CD4-positive, alpha-beta memory T cell (primary cell): Measurements from ENCODE around the gene TEAD4. TPM values are rescaled to one million over a fixed set of nuclear protein-coding genes. Genes with fewer than 3 reads are reported as not detected.

Source experiments
- CTCF ChIA-PET: fragments of 350-600 bp; sonication (Branson Sonifier 250); formaldehyde crosslinking; loops from one replicate; lab custom pipeline; 2021; ENCODE audit warnings: inconsistent platforms; ENCODE audit not compliant: partially characterized antibody; lab: Charles Lee
- POLR2A ChIA-PET: fragments of 350-600 bp; sonication (Branson Sonifier 250); formaldehyde crosslinking; loops from one replicate; lab custom pipeline; 2021; ENCODE audit not compliant: partially characterized antibody; lab: Charles Lee
- DNase-seq, 5 donors: peaks; one replicate each; pipeline versions ENCODE4 v3.0.0 to v3.0.0-alpha.2; 2020 to 2022; ENCODE audit warnings: mixed read lengths in 1 of 5
- H3K27ac ChIP-seq: one replicate; pipeline ENCODE4 v1.7.0; 2013; ENCODE audit warnings: low read depth, low read length
- H3K27me3 ChIP-seq: 2 replicates; pipeline ENCODE4 v1.7.0; 2013; ENCODE audit warnings: mild to moderate bottlenecking, low read length, moderate library complexity; ENCODE audit not compliant: insufficient read depth
- H3K36me3 ChIP-seq: 2 replicates; pipeline ENCODE4 v1.7.0; 2013; ENCODE audit warnings: mild to moderate bottlenecking, low read length, moderate library complexity; ENCODE audit not compliant: insufficient read depth
- H3K4me1 ChIP-seq: 2 replicates; pipeline ENCODE4 v1.7.0; 2013; ENCODE audit warnings: mild to moderate bottlenecking, low read length, moderate library complexity; ENCODE audit not compliant: insufficient read depth
- H3K4me3 ChIP-seq, 2 donors: one replicate each; pipeline ENCODE4 v1.7.0; 2013; ENCODE audit warnings: low read length in 2 of 2, mild to moderate bottlenecking in 1 of 2
- H3K9me3 ChIP-seq, 2 donors: one replicate each; pipeline ENCODE4 v1.7.0; 2013; ENCODE audit warnings: low read length in 2 of 2, control low read depth in 1 of 2; ENCODE audit not compliant: control insufficient read depth in 1 of 2
- H3K27ac Mint-ChIP-seq, 7 donors: one replicate each; pipeline ENCODE4 v1.8.0; 2020 to 2021; ENCODE audit warnings: mixed read lengths in 7 of 7, mild to moderate bottlenecking in 6 of 7, inconsistent platforms in 3 of 7, moderate library complexity in 3 of 7
- H3K27me3 Mint-ChIP-seq, 2 donors: one replicate each; pipeline ENCODE4 v1.8.0; 2020 to 2021; ENCODE audit warnings: mixed read lengths in 2 of 2
- H3K36me3 Mint-ChIP-seq, 2 donors: one replicate each; pipeline ENCODE4 v1.8.0; 2020 to 2021; ENCODE audit warnings: mixed read lengths in 2 of 2, inconsistent platforms in 1 of 2, mild to moderate bottlenecking in 1 of 2
- H3K4me1 Mint-ChIP-seq, 4 donors: one replicate each; pipeline ENCODE4 v1.8.0; 2020 to 2021; ENCODE audit warnings: mixed read lengths in 4 of 4, mild to moderate bottlenecking in 1 of 4
- H3K4me3 Mint-ChIP-seq, 8 donors: one replicate each; pipeline ENCODE4 v1.8.0; 2020 to 2021; ENCODE audit warnings: mixed read lengths in 8 of 8, mild to moderate bottlenecking in 7 of 8, moderate library complexity in 6 of 8, inconsistent platforms in 3 of 8
- H3K9me3 Mint-ChIP-seq, 8 donors: one replicate each; pipeline ENCODE4 v1.8.0; 2020 to 2021; ENCODE audit warnings: mixed read lengths in 8 of 8, mild to moderate bottlenecking in 5 of 8, inconsistent platforms in 3 of 8, moderate library complexity in 1 of 8
- intact Hi-C: fragments of 100-400 bp; cut with micrococcal nuclease; formaldehyde crosslinking; loops from one replicate; pipeline ENCODE4 v1.15.1; 2023
- polyA plus RNA-seq, 2 donors: library from polyadenylated mRNA; unstranded; fragments of 300-500 nt; fragmentation: Illumina TruSeq; gene quantifications; one replicate each; pipeline ENCODE4 v1.2.3, GENCODE V29; 2021
- total RNA-seq, 2 experiments: library from RNA; stranded (reverse); gene quantifications; one replicate each; pipeline ENCODE4 v1.2.3, GENCODE V29; 2021

The TEAD4 gene
- total and polyA plus RNA-seq, 4 experiments from 2014 or later, result not detected

GRCh38 chr12:3042394-3042793, 83.2 kb downstream of the TEAD4 start:
- Mint-ChIP-seq H3K27me3 (peaks cover 26 to 32% of the 10 kb centered on the region in 2 donors), H3K4me1 (peaks cover 0 to 1% (median 0%) of the 10 kb centered on the region in 4 donors), H3K9me3 (no peaks in the 10 kb centered on the region), H3K27ac (no peak overlapping the region), H3K4me3 (no peak overlapping the region), H3K36me3 (no peaks in the 10 kb centered on the region)
- Histone ChIP-seq H3K27ac (no peak overlapping the region), H3K27me3 (no peaks in the 10 kb centered on the region), H3K36me3 (no peaks in the 10 kb centered on the region), H3K4me1 (no peaks in the 10 kb centered on the region), H3K9me3 (no peaks in the 10 kb centered on the region), H3K4me3 (no peak overlapping the region)
- no peak for DNase-seq
- CTCF ChIA-PET, result interaction anchor here (0.6 to 1.5 kb wide), 4 partner anchors 10 to 156 kb away, joined by 3 to 7 read pairs (median 3); no protein-coding TSS in a partner anchor
- POLR2A ChIA-PET, result no interaction called here
- intact Hi-C loops, result loop anchor here (10.0 kb wide), 1 partner anchor 198 kb away; no protein-coding TSS in a partner anchor

- intact Hi-C loops, result loop anchor here (10.0 kb wide), 1 partner anchor 198 kb away; no protein-coding TSS in a partner anchor
- no peak overlapping the region for H3K4me3 Mint-ChIP-seq
- ChIA-PET CTCF (interaction anchor here (0.6 to 1.5 kb wide), 4 partner anchors 9 to 156 kb away, joined by 3 to 7 read pairs (median 3); no protein-coding TSS in a partner anchor), POLR2A (no interaction called here)
- Histone ChIP-seq H3K36me3 (no peaks in the 10 kb centered on the region), H3K4me3 (no peak overlapping the region), H3K9me3 (no peaks in the 10 kb centered on the region), H3K27me3 (no peaks in the 10 kb centered on the region), H3K27ac (no peak overlapping the region), H3K4me1 (no peaks in the 10 kb centered on the region)
- DNase-seq, result no peak
- H3K27ac Mint-ChIP-seq, result no peak overlapping the region
- H3K9me3 Mint-ChIP-seq, result no peaks in the 10 kb centered on the region
- H3K36me3 Mint-ChIP-seq, result no peaks in the 10 kb centered on the region
- peaks cover 28 to 34% of the 10 kb centered on the region in 2 donors for H3K27me3 Mint-ChIP-seq
- peaks cover 0 to 1% (median 0%) of the 10 kb centered on the region in 4 donors for H3K4me1 Mint-ChIP-seq
Measured at GRCh38 chr12:3042826-3043225, 83.6 kb downstream of the TEAD4 start.

- H3K27me3 Mint-ChIP-seq, result peaks cover 28 to 34% of the 10 kb centered on the region in 2 donors
- POLR2A ChIA-PET, result no interaction called here
- no peak overlapping the region for H3K4me3 ChIP-seq
- peaks cover 0 to 1% (median 0%) of the 10 kb centered on the region in 4 donors for H3K4me1 Mint-ChIP-seq
- no peaks in the 10 kb centered on the region for H3K9me3 Mint-ChIP-seq
- no peak for DNase-seq
- no peak overlapping the region for H3K4me3 Mint-ChIP-seq
- H3K4me1 ChIP-seq, result no peaks in the 10 kb centered on the region
- no peaks in the 10 kb centered on the region for H3K9me3 ChIP-seq
- CTCF ChIA-PET, result interaction anchor here (1.3 kb wide), 1 partner anchor 10 kb away, joined by 3 read pairs; no protein-coding TSS in a partner anchor
- H3K36me3 ChIP-seq, result no peaks in the 10 kb centered on the region
- H3K27ac ChIP-seq, result no peak overlapping the region
- no peak overlapping the region for H3K27ac Mint-ChIP-seq
- intact Hi-C loops, result loop anchor here (10.0 kb wide), 1 partner anchor 199 kb away; no protein-coding TSS in a partner anchor
- no peaks in the 10 kb centered on the region for H3K27me3 ChIP-seq
- no peaks in the 10 kb centered on the region for H3K36me3 Mint-ChIP-seq
Measured at GRCh38 chr12:3043406-3043805, 84.2 kb downstream of the TEAD4 start.

GRCh38 chr12:3044141-3044630, 85.0 kb downstream of the TEAD4 start:
- Mint-ChIP-seq H3K4me3 (no peak overlapping the region), H3K27me3 (peaks cover 28 to 35% of the 10 kb centered on the region in 2 donors), H3K4me1 (peaks cover 0 to 1% (median 0%) of the 10 kb centered on the region in 4 donors), H3K36me3 (no peaks in the 10 kb centered on the region), H3K27ac (no peak overlapping the region), H3K9me3 (no peaks in the 10 kb centered on the region)
- no peaks in the 10 kb centered on the region for H3K27me3 ChIP-seq
- POLR2A ChIA-PET, result no interaction called here
- H3K9me3 ChIP-seq, result no peaks in the 10 kb centered on the region
- H3K4me1 ChIP-seq, result no peaks in the 10 kb centered on the region
- no peak overlapping the region for H3K27ac ChIP-seq
- CTCF ChIA-PET, result no interaction called here
- intact Hi-C loops, result loop anchor here (10.0 kb wide), 1 partner anchor 199 kb away; no protein-coding TSS in a partner anchor
- H3K4me3 ChIP-seq, result no peak overlapping the region
- no peak for DNase-seq
- no peaks in the 10 kb centered on the region for H3K36me3 ChIP-seq

DNA sequence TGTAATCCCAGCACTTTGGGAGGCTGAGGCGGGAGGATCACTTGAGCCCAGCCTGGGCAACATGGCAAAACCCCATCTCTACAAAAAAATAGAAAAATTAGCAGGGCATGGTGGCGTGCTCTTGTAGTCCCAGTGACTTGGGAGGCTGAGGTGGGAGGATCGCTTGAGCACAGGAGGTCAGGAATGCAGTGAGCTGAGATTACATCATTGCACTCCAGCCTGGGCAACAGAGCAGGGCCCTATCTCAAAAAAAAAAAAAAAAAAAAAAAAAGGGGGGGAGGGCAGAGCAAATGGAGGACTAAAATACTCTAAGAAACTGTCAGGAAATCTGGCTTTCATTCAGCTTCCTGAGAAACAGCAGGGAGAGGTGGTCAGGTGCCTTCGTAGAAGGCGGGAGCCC, 86.3 kb downstream of the TEAD4 start:
- H3K27ac Mint-ChIP-seq, result no peak overlapping the region
- no peaks in the 10 kb centered on the region for H3K36me3 ChIP-seq
- POLR2A ChIA-PET, result no interaction called here

GRCh38 chr12:3045989-3046388, 86.8 kb downstream of the TEAD4 start:
- POLR2A ChIA-PET, result no interaction called here
- peaks cover 30 to 38% of the 10 kb centered on the region in 2 donors for H3K27me3 Mint-ChIP-seq

More for the DNA sequence above, 86.3 kb downstream of the TEAD4 start:
- Histone ChIP-seq H3K9me3 (no peaks in the 10 kb centered on the region), H3K4me3 (no peak overlapping the region), H3K4me1 (no peaks in the 10 kb centered on the region), H3K27me3 (no peaks in the 10 kb centered on the region), H3K27ac (no peak overlapping the region)
- no peak overlapping the region for H3K4me3 Mint-ChIP-seq
- H3K4me1 Mint-ChIP-seq, result peaks cover 0 to 1% (median 0%) of the 10 kb centered on the region in 4 donors
- intact Hi-C loops, result loop anchor here (10.0 kb wide), 1 partner anchor 201 kb away; no protein-coding TSS in a partner anchor
- H3K27me3 Mint-ChIP-seq, result peaks cover 30 to 38% of the 10 kb centered on the region in 2 donors
- no peak for DNase-seq
- H3K9me3 Mint-ChIP-seq, result no peaks in the 10 kb centered on the region
- CTCF ChIA-PET, result no interaction called here
- H3K36me3 Mint-ChIP-seq, result no peaks in the 10 kb centered on the region

DNA sequence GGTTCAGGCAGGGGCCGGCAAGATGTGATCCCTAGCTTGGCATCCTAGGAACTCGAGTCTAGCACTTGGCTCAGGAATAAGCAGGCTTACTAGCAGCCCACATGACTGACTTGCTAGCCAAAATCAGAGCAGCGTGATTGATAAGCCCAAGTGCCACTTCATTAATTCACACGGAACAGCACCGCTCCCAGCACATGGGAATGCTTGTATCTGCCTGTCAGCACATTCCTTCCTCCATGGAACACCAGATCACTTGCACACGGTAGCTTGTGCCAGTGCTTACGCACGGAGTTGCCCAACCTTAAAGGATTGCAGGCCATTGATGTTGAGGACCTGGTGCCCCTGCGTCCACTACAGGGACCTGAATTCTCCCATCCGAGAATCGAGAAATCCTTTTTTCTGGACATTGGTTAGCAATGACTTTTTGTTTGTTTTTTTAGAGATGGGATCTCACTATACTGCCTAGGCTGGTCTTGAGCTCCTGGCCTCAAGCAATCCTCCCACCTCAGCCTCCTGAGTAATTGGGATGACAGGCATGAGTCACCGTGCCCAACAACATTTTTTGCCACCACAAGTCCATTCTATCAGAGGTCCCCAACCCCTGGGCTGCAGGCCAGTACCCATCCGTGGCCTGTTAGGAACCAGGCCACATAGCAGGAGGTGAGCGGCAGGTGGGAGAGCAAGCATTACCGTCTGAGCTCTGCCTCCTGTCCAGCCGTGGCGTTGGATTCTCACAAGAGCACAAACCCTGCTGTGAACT, 87.4 kb downstream of the TEAD4 start:
- Mint-ChIP-seq H3K4me1 (peaks cover 0 to under 1% (median 0%) of the 10 kb centered on the region in 4 donors), H3K4me3 (no peak overlapping the region), H3K36me3 (no peaks in the 10 kb centered on the region), H3K9me3 (no peaks in the 10 kb centered on the region), H3K27me3 (peaks cover 31 to 39% of the 10 kb centered on the region in 2 donors), H3K27ac (no peak overlapping the region)
- CTCF ChIA-PET, result no interaction called here
- Histone ChIP-seq H3K27me3 (no peaks in the 10 kb centered on the region), H3K36me3 (no peaks in the 10 kb centered on the region), H3K27ac (no peak overlapping the region), H3K4me1 (no peaks in the 10 kb centered on the region), H3K4me3 (no peak overlapping the region), H3K9me3 (no peaks in the 10 kb centered on the region)
- intact Hi-C loops, result loop anchor here (10.0 kb wide), 1 partner anchor 202 kb away; no protein-coding TSS in a partner anchor
- POLR2A ChIA-PET, result no interaction called here
- DNase-seq, result no peak

More at GRCh38 chr12:3045989-3046388, 86.8 kb downstream of the TEAD4 start:
- intact Hi-C loops, result loop anchor here (10.0 kb wide), 1 partner anchor 201 kb away; no protein-coding TSS in a partner anchor
- Histone ChIP-seq H3K27me3 (no peaks in the 10 kb centered on the region), H3K4me3 (no peak overlapping the region), H3K36me3 (no peaks in the 10 kb centered on the region), H3K4me1 (no peaks in the 10 kb centered on the region), H3K27ac (no peak overlapping the region), H3K9me3 (no peaks in the 10 kb centered on the region)
- H3K9me3 Mint-ChIP-seq, result no peaks in the 10 kb centered on the region
- H3K4me1 Mint-ChIP-seq, result peaks cover 0 to 1% (median 0%) of the 10 kb centered on the region in 4 donors
- DNase-seq, result no peak
- no peak overlapping the region for H3K4me3 Mint-ChIP-seq
- no peaks in the 10 kb centered on the region for H3K36me3 Mint-ChIP-seq
- CTCF ChIA-PET, result no interaction called here
- H3K27ac Mint-ChIP-seq, result no peak overlapping the region
